HS-5 (cell line): ENCODE data around the gene RABEP1.
"Not testable (repeated sequence)": the region's sequence is repeated elsewhere in the genome, so short reads cannot be mapped to it uniquely, and the experiment has no call there.

Source experiments
- DNase-seq: peaks from one replicate; pipeline ENCODE4 v3.0.0-alpha.2; 2012; ENCODE audit warnings: low read depth

The RABEP1 gene

DNA sequence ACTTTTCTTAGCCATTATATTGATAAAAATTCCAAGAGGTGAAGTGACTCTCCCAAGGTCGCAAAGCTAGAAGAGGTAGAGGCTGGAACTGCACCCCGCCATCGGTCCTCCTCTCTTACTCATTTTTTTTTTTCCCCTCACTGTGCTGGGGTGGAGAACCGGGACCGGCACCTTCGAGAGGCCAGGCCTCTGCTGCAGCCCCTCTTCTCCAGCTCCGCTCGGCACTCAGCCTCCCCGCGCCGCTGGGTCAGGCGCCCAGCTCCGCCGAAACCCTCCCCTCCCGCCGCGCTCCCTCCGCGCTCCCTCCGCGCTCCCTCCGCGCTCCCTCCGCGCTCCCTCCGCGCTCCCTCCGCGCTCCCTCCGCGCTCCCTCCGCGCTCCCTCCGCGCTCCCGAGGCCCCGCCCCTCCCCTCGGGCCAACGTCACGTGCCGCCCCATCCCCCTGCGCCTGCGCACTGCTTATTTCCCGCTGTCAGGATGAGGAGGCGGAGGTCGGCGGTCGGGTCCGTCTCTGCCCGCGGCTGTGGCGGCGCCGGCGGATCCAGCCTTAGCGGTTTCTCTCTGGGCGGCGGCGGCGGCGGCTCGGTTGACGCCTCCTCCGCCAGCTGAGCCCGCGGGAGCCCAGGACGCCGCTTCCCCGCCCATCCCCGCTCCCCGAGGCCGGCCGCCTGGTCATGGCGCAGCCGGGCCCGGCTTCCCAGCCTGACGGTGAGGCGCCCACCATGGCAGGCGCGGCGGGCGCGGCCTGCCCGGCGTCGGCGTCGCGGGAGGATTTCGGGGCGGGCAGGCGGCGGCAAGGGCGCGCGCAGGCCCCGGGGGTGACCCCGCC lies at the start of gene RABEP1:
Gene RABEP1, plus strand, starts transcription at position 471 of the 828 bp plus-strand sequence. Its CDS starts 203 bp downstream, at position 674.
- DNase-seq = peak; percentile 36

DNA sequence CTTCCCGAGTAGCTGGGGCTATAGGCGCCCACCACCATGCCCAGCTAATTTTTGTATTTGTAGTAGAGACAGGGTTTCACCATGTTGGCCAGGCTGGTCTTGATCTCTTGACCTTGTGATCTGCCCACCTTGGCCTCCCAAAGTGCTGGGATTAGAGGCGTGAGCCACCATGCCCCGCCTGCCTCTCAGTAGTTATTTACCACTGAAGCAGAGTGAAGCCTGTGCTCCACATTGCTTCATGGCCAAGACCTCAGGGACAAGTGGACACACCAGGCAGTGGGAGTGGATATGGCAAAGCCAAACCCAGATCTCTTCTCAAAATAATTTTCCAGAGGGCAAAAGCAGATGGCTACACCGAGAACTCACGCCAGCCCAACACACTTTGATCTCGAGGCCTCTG lies 48.6 kb upstream of the RABEP1 start:
- DNase-seq = not testable (repeated sequence)

DNA sequence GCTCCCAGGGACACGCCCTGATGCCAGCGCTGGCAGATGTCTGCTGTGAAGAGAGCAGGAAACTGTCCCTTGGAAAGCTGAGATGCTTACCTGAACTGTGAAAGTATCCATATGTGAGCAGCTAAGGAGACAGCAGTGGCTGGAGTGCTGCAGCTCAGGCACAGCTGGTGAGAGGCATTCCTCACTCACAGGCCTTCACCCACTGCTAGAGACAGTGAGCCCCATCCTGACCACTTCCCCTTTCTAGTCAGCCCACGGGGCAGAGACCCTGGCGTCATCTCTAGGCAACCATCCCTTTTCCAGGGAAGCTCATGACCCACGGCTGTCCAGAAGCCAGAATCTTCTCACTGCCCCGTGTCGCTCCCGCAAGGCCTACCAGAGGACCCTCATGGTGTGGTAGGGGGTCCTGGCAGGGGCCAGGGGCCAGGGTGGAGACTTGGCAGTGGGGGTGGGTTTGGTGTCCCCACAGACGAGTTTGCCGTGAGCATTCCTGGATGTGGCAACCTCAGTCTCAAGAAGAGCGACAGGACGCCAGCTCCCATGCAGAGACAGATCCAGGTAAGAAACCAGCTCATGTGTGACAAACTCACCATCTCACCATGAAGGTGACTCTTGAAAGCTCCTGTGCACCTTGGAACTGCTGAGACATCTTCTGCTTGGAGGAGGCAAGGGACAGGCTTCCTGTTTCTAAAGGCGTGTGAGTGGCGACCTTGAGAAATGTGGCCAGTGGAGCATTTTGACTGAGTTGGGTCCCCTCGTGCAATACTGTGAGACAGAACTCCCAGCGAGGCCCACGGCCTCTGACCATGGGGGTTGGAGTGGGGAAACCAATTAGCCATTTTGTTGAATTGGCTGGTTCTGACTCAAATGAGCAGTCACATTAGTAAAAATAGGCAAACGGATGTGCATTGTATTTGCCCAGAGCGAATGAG lies 47.2 kb upstream of the RABEP1 start, which contains the start of gene SCIMP:
Gene SCIMP, minus strand, starts transcription at position 216 of the 932 bp plus-strand sequence. Its CDS starts 105 bp downstream, at position 111.
- DNase-seq = no peak

GRCh38 chr17:5236938-5237540 lies 45.0 kb upstream of the RABEP1 start:
- no peak for DNase-seq

- peak; percentile 13 for DNase-seq
These were observed 44.5 kb upstream of the RABEP1 start for GRCh38 chr17:5237541-5238016.

DNA sequence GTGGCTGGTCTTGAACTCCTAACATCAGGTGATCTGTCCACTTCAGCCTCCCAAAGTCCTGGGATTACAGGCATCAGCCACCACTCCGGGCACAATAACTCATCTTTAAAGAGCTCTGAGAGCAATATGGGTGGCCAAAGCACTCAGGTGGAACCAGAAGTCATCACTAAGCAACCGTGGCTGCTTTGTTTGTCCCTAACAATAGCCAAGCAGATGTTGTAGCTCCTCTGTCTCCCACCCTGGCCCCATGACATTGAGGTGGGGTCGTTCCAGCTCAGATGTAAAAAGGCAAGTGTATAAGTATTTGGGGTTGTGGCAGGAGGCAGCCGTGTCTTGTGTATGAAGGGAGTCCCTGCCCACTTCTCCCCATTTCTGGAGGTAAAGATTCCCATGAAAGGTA lies 43.8 kb upstream of the RABEP1 start:
- DNase-seq = no peak

- not testable (repeated sequence) for DNase-seq
These were observed 42.3 kb upstream of the RABEP1 start for GRCh38 chr17:5239769-5240168.

DNA sequence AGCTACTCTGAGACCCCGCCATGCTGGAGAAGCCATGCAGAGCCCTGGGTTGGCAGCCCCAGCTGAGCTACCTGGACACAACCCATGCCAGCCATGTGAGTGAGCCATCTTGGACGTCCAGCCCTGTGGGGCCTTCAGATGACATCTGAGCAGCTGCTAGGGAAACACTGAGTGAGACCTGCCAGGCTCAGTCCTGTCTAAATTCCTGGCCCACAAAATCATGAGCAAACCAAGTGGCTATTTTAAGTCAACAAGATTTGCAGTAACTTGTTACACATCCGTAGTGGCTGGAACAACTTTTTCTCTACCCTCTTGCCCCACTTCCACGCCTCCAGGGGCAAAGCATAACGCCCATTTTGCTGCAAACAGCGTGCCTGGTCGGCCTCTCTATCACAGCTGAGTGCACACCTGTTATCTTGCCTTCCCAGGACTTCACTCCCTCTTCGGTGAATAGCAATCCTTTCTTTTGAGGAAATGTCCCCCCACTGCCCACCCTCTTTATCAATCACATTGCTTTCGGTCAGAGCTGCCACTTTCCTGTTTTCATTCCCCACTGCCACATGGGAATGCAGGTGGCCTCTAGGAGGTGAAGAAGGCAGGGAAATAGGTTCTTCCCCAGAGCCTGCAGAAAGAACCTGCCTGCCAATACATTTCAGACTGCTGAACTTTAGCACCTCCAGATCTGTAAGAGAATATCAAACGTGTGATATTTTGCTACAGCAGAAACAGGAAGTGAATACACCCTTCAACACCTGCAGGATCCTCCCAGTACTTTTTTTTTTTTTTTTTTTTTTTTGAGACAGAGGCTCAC lies 40.0 kb upstream of the RABEP1 start:
- DNase-seq = no peak

DNA sequence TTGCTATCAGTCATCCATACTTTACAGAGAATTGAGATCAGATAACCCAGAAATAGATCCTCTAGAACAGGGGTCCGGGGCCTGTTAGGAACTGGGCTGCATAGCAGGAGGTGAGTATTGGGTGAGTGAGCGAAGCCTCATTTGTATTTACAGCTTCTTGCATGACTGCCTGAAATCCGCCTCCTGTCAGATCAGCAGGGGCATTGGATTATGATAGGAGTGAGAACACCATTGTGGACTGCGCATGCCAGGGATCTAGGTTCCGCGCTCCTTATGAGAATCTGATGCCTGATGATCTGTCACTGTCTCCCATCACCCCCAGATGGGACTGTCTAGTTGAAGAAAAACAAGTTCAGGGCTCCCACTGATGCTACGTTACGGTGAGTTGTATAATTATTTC lies 34.5 kb upstream of the RABEP1 start:
- no peak for DNase-seq

DNA sequence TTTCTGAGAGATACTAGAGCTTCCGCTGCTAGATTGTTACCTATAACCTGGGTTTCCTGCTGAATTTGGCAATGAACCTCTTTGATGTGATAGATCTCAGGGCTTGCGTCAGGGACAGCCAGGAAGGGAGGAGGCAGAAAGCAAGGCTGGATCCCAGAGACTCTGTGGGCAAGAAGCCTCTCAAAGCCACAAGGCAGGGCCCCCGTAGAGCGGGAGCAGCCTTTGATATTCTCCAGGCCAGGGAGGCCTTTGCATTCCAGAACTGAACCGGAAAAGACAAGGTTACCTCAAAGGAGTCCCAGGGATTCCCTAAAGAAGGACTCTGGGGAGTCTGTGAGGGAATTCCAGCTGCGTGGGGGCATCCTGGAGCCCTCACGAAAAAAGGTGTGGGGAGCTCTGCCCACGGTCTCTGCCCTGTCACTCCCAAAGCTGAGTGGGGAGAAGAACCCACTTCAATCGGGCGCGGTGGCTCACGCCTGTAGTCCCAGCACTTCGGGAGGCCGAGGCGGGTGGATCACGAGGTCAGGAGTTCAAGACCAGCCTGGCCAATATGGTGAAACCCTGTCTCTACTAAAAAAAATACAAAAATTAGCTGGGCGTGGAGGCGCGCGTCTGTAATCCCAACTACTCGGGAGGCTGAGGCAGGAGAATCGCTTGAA lies 33.1 kb upstream of the RABEP1 start:
- DNase-seq = no peak

GRCh38 chr17:5249615-5250014 lies 32.5 kb upstream of the RABEP1 start:
- peak; percentile 46 for DNase-seq

GRCh38 chr17:5254414-5254813 lies 27.7 kb upstream of the RABEP1 start:
- no peak for DNase-seq

DNA sequence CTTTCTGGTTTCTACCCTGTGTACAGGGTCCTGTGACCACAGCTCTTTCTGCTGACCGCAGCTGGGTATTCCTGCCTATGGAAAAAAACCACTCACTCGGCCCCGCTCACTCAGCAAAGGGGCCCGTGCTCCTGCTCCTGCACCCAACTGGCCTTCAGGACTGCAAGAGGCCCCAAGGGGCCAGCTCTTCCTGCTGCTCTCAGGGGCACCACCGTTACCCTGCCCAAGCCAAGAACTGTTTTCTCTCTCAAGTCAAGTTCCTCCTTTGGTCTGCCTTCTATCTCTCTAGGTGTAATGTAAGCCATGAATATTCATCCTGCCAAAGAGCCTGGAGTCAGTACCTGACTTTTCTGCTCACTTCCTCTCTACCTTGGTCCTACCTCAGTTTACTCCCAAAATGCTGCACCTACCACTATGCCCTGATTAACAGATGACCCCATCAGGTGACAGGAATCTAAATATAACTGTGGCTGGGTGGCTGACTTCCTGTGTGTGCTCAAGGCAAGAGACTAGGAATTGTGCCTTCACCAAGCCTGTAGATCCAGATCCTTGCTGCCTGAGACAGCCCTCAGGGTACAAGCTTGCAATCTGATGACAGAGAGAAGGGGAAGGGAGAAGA lies 27.1 kb upstream of the RABEP1 start:
- no peak for DNase-seq

- no peak for DNase-seq
These were observed 25.0 kb upstream of the RABEP1 start for GRCh38 chr17:5257124-5257523.

DNA sequence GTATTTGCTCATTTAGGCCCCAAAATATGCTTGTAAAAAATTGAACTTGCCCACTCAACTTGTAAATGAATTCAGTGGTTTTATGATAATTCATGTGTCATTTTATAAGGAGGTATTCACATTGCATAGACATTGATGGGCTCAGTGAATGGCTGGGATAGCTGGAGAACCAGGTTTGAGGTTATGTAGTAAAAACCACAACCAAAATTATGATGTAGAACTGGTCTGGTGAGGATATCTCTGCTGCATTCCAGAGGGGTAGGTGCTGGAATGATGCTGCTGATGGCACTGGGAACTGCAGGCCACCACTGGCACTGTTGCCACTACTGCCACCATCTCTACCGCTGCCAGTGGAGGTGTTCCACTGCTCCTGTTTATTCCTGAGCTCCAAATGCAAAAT lies 21.5 kb upstream of the RABEP1 start:
- DNase-seq = no peak

GRCh38 chr17:5262416-5262991 lies 19.6 kb upstream of the RABEP1 start:
- no peak for DNase-seq

GRCh38 chr17:5263441-5263840 lies 18.6 kb upstream of the RABEP1 start:
- no peak for DNase-seq

DNA sequence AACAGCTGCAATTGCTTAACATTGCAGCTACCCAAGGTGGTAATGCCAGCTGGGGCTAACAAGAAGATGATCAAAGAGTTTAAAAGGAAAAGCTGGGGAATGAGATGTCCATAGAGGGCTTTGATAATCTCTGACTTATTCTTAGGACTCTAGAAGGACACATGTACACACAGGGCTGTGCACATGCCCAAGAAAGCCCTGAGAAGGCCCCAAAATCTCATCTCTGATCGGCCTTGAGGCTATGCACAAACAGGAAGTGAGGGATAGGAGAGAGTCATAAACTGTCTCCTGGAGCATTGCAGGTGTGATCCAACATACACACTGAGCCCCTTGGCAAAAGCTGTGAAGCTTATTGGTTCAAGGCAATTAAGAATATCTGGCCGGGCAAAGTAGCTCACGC lies 17.2 kb upstream of the RABEP1 start:
- DNase-seq = no peak

DNA sequence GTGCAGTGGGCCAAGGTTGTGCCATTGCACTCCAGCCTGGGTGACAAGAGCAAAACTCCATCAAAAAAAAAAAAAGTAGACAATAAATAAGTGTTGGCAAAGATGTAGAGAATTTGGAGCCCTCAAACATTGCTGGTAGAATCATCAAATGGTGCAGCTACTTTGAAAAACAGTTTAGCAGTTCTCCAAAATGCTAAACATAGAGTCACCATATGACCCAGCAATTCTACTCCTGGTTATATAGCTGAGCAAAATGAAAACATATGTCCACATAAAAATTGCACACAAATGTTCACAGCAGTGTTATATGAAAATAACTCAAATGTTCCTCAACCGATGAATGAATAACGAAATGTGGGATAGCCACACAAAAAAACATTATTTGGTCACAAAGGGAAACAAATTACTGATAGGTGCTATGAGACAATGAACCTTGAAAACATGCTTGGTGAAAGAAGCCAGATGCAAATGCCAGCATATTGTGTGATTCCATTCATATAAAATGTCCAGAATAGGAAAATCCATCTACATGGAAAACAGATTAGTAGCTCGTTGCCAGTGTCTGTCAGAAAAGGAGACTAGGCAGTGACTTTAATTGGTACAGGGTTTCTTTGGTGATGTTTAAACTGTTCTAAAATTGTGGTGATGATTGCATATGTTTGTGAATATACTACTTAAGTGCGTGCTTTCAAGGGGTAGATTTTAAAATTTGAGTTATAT lies 12.7 kb upstream of the RABEP1 start:
- no peak for DNase-seq
